ENCODE measurements around the gene TGIF1.

The TGIF1 gene

GRCh38 chr18:3499501-3499900 lies 49.5 kb downstream of the TGIF1 start:
- no peak overlapping the region for H3K27ac ChIP-seq (ENCODE audit: low read length)
- no peaks in the 10 kb centered on the region for H3K36me3 ChIP-seq (ENCODE audit: control insufficient read depth in 2 of 2, insufficient read depth in 2 of 2, low read length in 2 of 2)
- peak overlapping the region; percentile 38 to 64 for H3K4me3 ChIP-seq (ENCODE audit: low read length in 2 of 2)
- H3K9me3 ChIP-seq (ENCODE audit: control insufficient read depth in 2 of 2, low read length in 2 of 2): no peaks in the 10 kb centered on the region
- H3K27me3 ChIP-seq (ENCODE audit: control insufficient read depth in 1 of 2, insufficient read depth in 2 of 2, low read length in 2 of 2): peaks cover 10 to 11% of the 10 kb centered on the region in 2 donors
- peak overlapping the region in 1 of 2 donors; percentile 51 for H3K9ac ChIP-seq (ENCODE audit: low read length in 2 of 2)
- H3K4me1 ChIP-seq (ENCODE audit: control insufficient read depth, insufficient read depth, low read length): peaks cover 3% of the 10 kb centered on the region

- no peak overlapping the region for H3K27ac ChIP-seq (ENCODE audit: low read length)
- H3K4me1 ChIP-seq (ENCODE audit: control insufficient read depth, insufficient read depth, low read length): peaks cover 3% of the 10 kb centered on the region
- peaks cover 10 to 13% of the 10 kb centered on the region in 2 donors for H3K27me3 ChIP-seq (ENCODE audit: control insufficient read depth in 1 of 2, insufficient read depth in 2 of 2, low read length in 2 of 2)
- H3K36me3 ChIP-seq (ENCODE audit: control insufficient read depth in 2 of 2, insufficient read depth in 2 of 2, low read length in 2 of 2): no peaks in the 10 kb centered on the region
- no peak overlapping the region for H3K4me3 ChIP-seq (ENCODE audit: low read length in 2 of 2)
- H3K9me3 ChIP-seq (ENCODE audit: control insufficient read depth in 2 of 2, low read length in 2 of 2): no peaks in the 10 kb centered on the region
- H3K9ac ChIP-seq (ENCODE audit: low read length in 2 of 2): no peak overlapping the region
Observed at GRCh38 chr18:3500016-3500415, 50.0 kb downstream of the TGIF1 start.

GRCh38 chr18:3502650-3503049 lies 52.7 kb downstream of the TGIF1 start:
- H3K36me3 ChIP-seq (ENCODE audit: control insufficient read depth in 2 of 2, insufficient read depth in 2 of 2, low read length in 2 of 2): no peaks in the 10 kb centered on the region
- H3K27me3 ChIP-seq (ENCODE audit: control insufficient read depth in 1 of 2, insufficient read depth in 2 of 2, low read length in 2 of 2): peaks cover 10 to 13% of the 10 kb centered on the region in 2 donors
- no peaks in the 10 kb centered on the region for H3K9me3 ChIP-seq (ENCODE audit: control insufficient read depth in 2 of 2, low read length in 2 of 2)
- H3K27ac ChIP-seq (ENCODE audit: low read length): no peak overlapping the region
- no peak overlapping the region for H3K9ac ChIP-seq (ENCODE audit: low read length in 2 of 2)
- H3K4me1 ChIP-seq (ENCODE audit: control insufficient read depth, insufficient read depth, low read length): peaks cover 3% of the 10 kb centered on the region
- H3K4me3 ChIP-seq (ENCODE audit: low read length in 2 of 2): no peak overlapping the region

- Histone ChIP-seq H3K27ac (ENCODE audit: low read length) (no peak overlapping the region), H3K36me3 (ENCODE audit: control insufficient read depth in 2 of 2, insufficient read depth in 2 of 2, low read length in 2 of 2) (no peaks in the 10 kb centered on the region), H3K9ac (ENCODE audit: low read length in 2 of 2) (no peak overlapping the region), H3K4me3 (ENCODE audit: low read length in 2 of 2) (no peak overlapping the region), H3K9me3 (ENCODE audit: control insufficient read depth in 2 of 2, low read length in 2 of 2) (no peaks in the 10 kb centered on the region), H3K27me3 (ENCODE audit: control insufficient read depth in 1 of 2, insufficient read depth in 2 of 2, low read length in 2 of 2) (peaks cover 8 to 13% of the 10 kb centered on the region in 2 donors), H3K4me1 (ENCODE audit: control insufficient read depth, insufficient read depth, low read length) (peaks cover 5% of the 10 kb centered on the region)
Observed at GRCh38 chr18:3504637-3505036, 54.7 kb downstream of the TGIF1 start.

- H3K9me3 ChIP-seq (ENCODE audit: control insufficient read depth in 2 of 2, low read length in 2 of 2): no peaks in the 10 kb centered on the region
- H3K36me3 ChIP-seq (ENCODE audit: control insufficient read depth in 2 of 2, insufficient read depth in 2 of 2, low read length in 2 of 2): no peaks in the 10 kb centered on the region
- no peak overlapping the region for H3K9ac ChIP-seq (ENCODE audit: low read length in 2 of 2)
- peaks cover 0 to 2% of the 10 kb centered on the region in 2 donors for H3K27me3 ChIP-seq (ENCODE audit: control insufficient read depth in 1 of 2, insufficient read depth in 2 of 2, low read length in 2 of 2)
- no peak overlapping the region for H3K4me3 ChIP-seq (ENCODE audit: low read length in 2 of 2)
- peaks cover 2% of the 10 kb centered on the region for H3K4me1 ChIP-seq (ENCODE audit: control insufficient read depth, insufficient read depth, low read length)
- H3K27ac ChIP-seq (ENCODE audit: low read length): no peak overlapping the region
Observed at GRCh38 chr18:3508576-3509549, 58.9 kb downstream of the TGIF1 start.
